GM21526 (cell line): ENCODE measurements around the gene COL17A1.

Experiments used
- ATAC-seq: cut with Tn5 transposase; IDR thresholded peaks from one replicate; pipeline ENCODE4 v1.9.1; 2021; ENCODE audit warnings: moderate library complexity; ENCODE audit not compliant: unreplicated experiment, low FRiP score

COL17A1 gene

DNA sequence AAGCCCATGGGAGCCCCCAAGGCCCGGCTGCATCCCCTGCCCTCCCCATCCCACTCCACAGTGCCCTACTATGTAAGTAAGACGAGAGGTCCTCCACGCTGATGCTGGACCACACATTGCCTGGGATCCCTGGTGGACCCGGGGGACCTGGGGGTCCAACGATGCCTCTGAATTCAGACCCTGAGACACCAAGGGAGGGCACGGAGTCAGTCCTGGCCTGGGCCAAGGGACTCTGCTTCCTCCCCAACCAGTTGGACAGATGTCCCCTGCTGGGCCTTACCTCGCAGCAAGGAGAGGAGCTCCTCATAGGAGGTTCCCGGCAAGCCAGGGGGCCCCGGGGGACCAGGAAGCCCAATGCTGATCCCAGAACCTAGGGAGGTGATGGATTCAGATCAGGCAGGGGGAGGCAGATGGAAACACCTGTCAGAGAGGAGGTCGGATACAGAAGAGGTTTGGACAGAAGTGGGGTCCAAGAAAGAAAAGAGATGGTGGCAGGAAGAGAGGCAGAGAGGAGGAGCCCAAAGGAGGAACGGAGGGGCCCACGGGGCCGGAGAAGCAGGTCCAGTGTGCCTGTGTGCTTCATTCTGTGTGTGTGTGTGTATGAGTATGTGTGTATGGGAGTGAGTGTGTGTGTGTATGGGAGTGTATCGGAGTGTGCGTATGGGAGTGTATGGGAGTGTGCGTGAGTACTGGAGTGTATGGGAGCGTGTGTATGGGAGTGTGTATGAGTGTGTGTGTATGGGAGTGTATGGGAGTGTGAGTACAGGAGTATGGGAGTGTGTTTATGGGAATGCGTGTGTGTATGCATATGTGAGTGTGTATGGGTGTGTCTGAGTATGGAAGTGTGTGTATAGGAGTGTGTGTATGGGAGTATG, 50.2 kb downstream of the COL17A1 start:
- no peak for ATAC-seq

GRCh38 chr10:104034401-104035193, 51.1 kb downstream of the COL17A1 start:
- ATAC-seq, result no peak

GRCh38 chr10:104033966-104034365, 51.7 kb downstream of the COL17A1 start:
- no peak for ATAC-seq

- ATAC-seq, result no peak
Measured at GRCh38 chr10:104033401-104033930, 52.2 kb downstream of the COL17A1 start.

DNA sequence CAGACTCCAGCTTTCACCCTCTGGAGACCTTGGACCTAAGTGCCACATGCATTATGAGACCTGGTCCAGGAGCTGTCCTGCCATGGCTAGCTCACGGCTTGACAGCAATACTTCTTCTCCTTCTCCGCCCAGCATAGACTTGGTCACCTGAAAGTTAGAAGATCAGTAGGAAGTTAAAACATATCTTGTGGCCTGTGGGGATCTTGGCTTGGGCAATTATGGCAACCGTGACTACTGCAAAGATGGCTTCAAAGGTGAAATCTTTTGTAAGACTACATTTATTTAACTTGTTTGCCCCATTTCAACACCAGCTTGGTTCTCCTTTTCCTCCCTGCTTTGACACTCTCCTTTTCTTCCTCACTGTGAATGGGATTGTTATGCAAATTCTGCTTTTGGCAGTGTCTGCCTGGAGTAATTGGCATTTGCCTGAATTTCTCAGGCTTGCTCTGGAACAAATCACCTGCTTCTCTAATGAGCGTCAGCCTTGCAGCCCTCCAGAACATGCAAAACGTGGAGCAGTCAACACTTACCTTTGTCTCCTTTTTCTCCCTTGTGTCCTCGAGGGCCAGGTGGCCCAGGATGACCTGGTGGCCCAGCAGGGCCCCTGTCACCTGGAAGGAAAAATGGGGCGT, 53.4 kb downstream of the COL17A1 start:
- ATAC-seq, result no peak

DNA sequence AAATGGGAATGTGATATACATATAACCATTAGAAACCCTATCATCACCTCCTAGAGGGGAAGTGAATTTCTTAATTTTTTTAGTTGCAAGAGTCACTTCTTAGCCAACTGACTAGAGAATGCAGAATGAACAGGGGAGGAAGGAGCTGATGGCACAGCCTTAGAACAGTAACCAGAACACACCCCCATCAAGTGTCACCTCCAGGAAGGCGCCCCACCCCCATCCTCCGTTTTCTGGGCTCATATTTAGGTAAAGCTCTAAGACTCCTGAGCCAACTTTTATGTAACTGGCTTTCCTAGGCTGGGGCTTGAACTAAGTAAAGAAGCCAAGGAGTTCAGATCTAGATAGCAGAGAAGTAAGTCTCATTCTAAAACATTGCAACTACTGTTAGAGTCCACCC, 54.0 kb downstream of the COL17A1 start:
- no peak for ATAC-seq

DNA sequence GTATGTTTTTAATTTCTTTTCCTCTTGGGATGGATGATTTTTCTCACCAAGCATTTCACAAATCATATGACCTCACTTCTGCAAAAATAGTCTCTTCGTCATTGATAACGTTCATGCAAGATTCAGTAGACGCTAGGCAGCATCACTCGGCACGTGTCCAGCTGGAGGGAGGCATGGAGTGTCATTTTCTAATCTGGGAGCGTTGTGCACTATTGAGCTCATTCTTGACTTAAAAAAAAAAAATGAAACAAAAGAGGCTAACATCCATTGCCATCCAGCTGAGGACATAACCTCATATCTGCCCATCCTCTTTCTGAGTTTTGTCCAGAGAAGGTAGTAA, 56.2 kb downstream of the COL17A1 start:
- ATAC-seq, result no peak

DNA sequence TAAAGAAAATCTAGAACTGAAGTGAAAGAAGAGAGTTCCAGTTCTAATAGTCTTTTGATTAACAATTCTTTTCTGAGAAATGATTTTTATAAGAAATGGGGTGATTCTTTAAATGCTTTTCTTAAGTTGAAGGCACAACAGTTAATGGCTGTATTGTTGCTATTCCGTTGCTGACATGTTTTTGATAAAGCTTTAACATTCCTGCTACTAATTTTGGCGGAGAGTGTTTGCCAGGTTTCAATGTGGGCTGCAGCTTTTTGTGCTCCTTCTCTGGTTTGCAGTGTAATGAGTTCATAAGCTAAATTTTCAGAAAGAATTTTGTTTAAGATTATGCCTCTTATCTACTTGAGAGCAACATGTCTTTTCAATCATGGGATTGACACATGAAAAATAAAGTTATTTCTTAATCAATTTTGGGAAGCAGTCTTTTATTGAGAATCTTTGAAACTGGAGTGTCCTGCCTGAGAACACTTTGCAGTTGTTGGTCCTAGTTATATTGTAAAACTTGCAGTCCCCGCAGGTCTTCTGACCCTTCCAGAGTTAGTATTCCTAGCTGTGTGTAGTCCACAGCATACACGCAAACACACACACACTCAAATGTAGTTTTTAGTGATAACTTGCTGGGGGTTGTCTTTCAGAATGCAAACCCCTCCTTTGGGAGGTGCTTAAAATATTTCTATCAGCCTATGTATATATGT, 56.7 kb downstream of the COL17A1 start:
- ATAC-seq, result no peak

DNA sequence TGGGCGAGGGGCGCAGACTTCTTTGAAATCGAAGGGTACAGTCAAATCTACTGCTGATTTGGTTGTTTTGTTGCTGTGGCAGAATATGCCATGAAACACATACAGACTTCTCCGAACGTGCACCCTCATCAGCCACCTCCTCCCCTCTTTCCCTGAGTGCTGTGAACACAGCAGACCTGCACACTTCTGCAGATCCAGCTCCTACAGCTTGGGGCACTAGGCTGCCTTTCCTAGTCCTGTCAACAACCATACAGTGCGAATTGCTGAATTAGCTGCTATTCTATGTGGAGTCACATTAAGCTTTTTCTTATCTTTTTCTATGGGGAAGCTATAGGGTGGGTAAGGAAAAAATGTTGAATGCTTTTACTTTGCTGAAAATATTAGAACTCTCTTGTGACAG, 57.5 kb downstream of the COL17A1 start:
- no peak for ATAC-seq

- ATAC-seq, result no peak
Measured at GRCh38 chr10:104026762-104027161, 58.9 kb downstream of the COL17A1 start.

- no peak for ATAC-seq
Measured at GRCh38 chr10:104025524-104025923, 60.2 kb downstream of the COL17A1 start.

- ATAC-seq, result no peak
Measured at GRCh38 chr10:104022026-104022425, 63.7 kb downstream of the COL17A1 start.

DNA sequence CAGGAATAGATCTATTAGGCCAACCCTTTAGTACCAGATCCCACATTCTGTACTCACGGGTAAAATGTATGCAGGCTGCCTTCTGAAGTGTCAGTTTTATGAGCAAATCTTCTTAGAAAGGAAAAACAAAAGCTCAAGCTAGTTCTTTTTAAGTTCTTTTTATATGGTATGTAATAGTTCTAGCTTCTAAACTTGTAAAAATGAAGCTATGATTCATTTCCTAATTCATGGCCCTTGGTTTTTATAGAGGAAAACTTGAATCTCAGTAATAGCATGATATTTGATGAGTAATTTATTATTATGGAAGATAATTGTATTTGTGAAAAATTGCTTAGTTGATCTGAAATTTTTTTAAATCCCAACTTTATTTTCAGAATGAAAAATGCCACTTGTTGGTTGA, 64.4 kb downstream of the COL17A1 start:
- no peak for ATAC-seq

- ATAC-seq, result no peak
Measured at GRCh38 chr10:104020020-104020419, 65.7 kb downstream of the COL17A1 start.

- ATAC-seq, result no peak
Measured at GRCh38 chr10:104018471-104018870, 67.2 kb downstream of the COL17A1 start.

DNA sequence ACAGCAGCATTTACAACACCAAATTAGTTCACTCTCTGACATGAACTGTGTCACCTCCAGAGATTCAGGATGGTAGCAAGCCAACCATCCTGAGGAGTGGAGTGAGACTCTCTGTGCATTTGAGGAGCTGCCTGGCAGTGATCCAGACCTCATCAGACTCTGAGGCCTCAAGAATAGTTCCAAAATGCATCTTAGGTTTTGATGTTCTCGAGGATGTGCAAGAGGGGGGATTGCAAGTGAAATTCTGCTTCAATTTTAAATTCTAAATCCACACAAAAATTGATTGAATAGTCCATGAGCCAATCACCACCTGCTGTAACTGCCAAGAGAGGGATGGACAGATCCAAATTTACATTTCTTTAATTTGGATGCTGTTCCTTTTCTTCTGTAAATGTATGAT, 69.0 kb downstream of the COL17A1 start:
- ATAC-seq, result no peak

- ATAC-seq, result no peak
Measured at GRCh38 chr10:104014176-104014575, 71.5 kb downstream of the COL17A1 start.

- ATAC-seq, result no peak
Measured at GRCh38 chr10:104013489-104013888, 72.2 kb downstream of the COL17A1 start.

DNA sequence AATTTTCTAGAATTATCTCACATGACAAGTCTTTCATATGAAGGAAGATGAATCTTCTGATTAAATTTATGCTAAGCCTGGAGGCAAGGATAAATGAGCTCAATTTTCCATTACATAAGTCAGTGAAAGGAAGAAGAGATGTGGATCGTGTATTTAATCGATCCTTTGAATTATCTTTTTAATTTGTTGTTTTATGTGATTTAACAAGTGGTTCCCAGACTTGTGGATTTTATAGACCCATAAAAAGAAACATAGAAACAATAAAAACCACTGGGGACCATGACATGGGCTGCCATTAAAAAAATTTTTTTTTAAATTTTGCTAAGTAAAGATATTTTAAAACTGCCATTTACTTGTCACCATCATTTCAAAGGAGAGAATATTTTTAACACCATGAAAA, 73.8 kb downstream of the COL17A1 start:
- ATAC-seq, result no peak

- ATAC-seq, result no peak
Measured at GRCh38 chr10:104005172-104005863, 80.4 kb downstream of the COL17A1 start.
